Tibial nerve (tissue), 4 donors: ENCODE measurements around the gene MADD.

ENCODE experiments used
- CTCF ChIP-seq, 5 experiments: fragments of 200-600 bp in 3 of 5; fragments of 450-650 bp in 2 of 5; sonication (generic) in 3 of 5; IDR thresholded peaks; one replicate each; pipeline ENCODE4 v1.5.1; 2016 to 2019; ENCODE audit warnings: antibody characterized with exemption in 5 of 5, mild to moderate bottlenecking in 3 of 5, moderate library complexity in 2 of 5
- EP300 ChIP-seq, 2 donors: sonication (generic); formaldehyde crosslinking; IDR thresholded peaks; one replicate each; pipeline ENCODE4 v1.6.1; 2017; ENCODE audit warnings: antibody characterized with exemption in 2 of 2, mild to moderate bottlenecking in 1 of 2

- TF ChIP-seq CTCF (IDR thresholded peaks at IDR 0.05) (no peak), EP300 (IDR thresholded peaks at IDR 0.05) (no peak)
Observed at GRCh38 chr11:47239852-47240251, 30.1 kb upstream of the MADD start.
